Cardiac septum (tissue), 1 donor: Measurements from ENCODE around the gene ATXN1. TPM values are rescaled to one million over a fixed set of nuclear protein-coding genes. Genes with fewer than 3 reads are reported as not detected.

Experiments used
- DNase-seq: peaks from one replicate; pipeline ENCODE4 v3.0.0-alpha.2; 2020; ENCODE audit warnings: low spot score
- intact Hi-C: fragments of 100-400 bp; cut with DNase I; formaldehyde crosslinking; loops from one replicate; pipeline ENCODE4 v1.14.0; 2022
- total RNA-seq: library from RNA; stranded (reverse); fragmentation: NEBNext Ultra II Directional; extraction: Animal tissue kit (Norgen Biotek cat#: 25700); gene quantifications from one replicate; pipeline ENCODE4 v1.2.1, GENCODE V29; 2021
- donor health status: DM: no; HTN: no; CAD: no.

Gene ATXN1
- total RNA-seq, 1 donor from 2014 or later, result 40.2 TPM

- intact Hi-C loops, result no loop called here
Observed at GRCh38 chr6:16533210-16533609, 228.1 kb downstream of the ATXN1 start.

GRCh38 chr6:16527691-16528090, 233.6 kb downstream of the ATXN1 start:
- intact Hi-C loops, result no loop called here
- DNase-seq, result no peak

More at GRCh38 chr6:16533210-16533609, 228.1 kb downstream of the ATXN1 start:
- DNase-seq, result no peak

GRCh38 chr6:16524380-16524707, 236.9 kb downstream of the ATXN1 start:
- intact Hi-C loops, result no loop called here
- no peak for DNase-seq

- no peak for DNase-seq
- intact Hi-C loops, result no loop called here
Observed at GRCh38 chr6:16523606-16524379, 237.5 kb downstream of the ATXN1 start.

- no peak for DNase-seq
- intact Hi-C loops, result no loop called here
Observed at GRCh38 chr6:16522937-16523336, 238.3 kb downstream of the ATXN1 start.

- intact Hi-C loops, result no loop called here
- DNase-seq, result no peak
Observed at GRCh38 chr6:16521528-16521927, 239.7 kb downstream of the ATXN1 start.

GRCh38 chr6:16519265-16520242, 241.7 kb downstream of the ATXN1 start:
- intact Hi-C loops, result loop anchor here (10.0 kb wide), 2 partner anchors 445 to 565 kb away; no protein-coding TSS in a partner anchor
- DNase-seq, result no peak

- no peak for DNase-seq
- intact Hi-C loops, result loop anchor here (10.0 kb wide), 2 partner anchors 447 to 567 kb away; no protein-coding TSS in a partner anchor
Observed at GRCh38 chr6:16518265-16518664, 243.0 kb downstream of the ATXN1 start.

- no peak for DNase-seq
- intact Hi-C loops, result loop anchor here (5.0 to 10.0 kb wide), 3 partner anchors 248 to 571 kb away; partner anchors contain the start of gene ATXN1
Observed at GRCh38 chr6:16514249-16514648, 247.0 kb downstream of the ATXN1 start.

- intact Hi-C loops, result loop anchor here (5.0 to 10.0 kb wide), 3 partner anchors 250 to 572 kb away; partner anchors contain the start of gene ATXN1
- no peak for DNase-seq
Observed at GRCh38 chr6:16512544-16513290, 248.5 kb downstream of the ATXN1 start.

- DNase-seq, result no peak
- intact Hi-C loops, result loop anchor here (5.0 to 10.0 kb wide), 3 partner anchors 250 to 573 kb away; partner anchors contain the start of gene ATXN1
Observed at GRCh38 chr6:16511723-16512489, 249.4 kb downstream of the ATXN1 start.

GRCh38 chr6:16511040-16511660, 250.1 kb downstream of the ATXN1 start:
- intact Hi-C loops, result loop anchor here (5.0 to 10.0 kb wide), 3 partner anchors 251 to 574 kb away; partner anchors contain the start of gene ATXN1
- no peak for DNase-seq

- no peak for DNase-seq
- intact Hi-C loops, result loop anchor here (5.0 to 10.0 kb wide), 3 partner anchors 252 to 575 kb away; partner anchors contain the start of gene ATXN1
Observed at GRCh38 chr6:16510245-16510644, 251.0 kb downstream of the ATXN1 start.

- intact Hi-C loops, result loop anchor here (5.0 kb wide), 1 partner anchor 172 kb away; no protein-coding TSS in a partner anchor
- DNase-seq, result no peak
Observed at GRCh38 chr6:16508959-16509358, 252.3 kb downstream of the ATXN1 start.

GRCh38 chr6:16505711-16506357, 255.4 kb downstream of the ATXN1 start:
- intact Hi-C loops, result loop anchor here (5.0 kb wide), 1 partner anchor 169 kb away; no protein-coding TSS in a partner anchor
- DNase-seq, result no peak

- no peak for DNase-seq
- intact Hi-C loops, result loop anchor here (5.0 kb wide), 1 partner anchor 167 kb away; no protein-coding TSS in a partner anchor
Observed at GRCh38 chr6:16504609-16505008, 256.7 kb downstream of the ATXN1 start.

GRCh38 chr6:16503970-16504415, 257.3 kb downstream of the ATXN1 start:
- DNase-seq, result no peak
- intact Hi-C loops, result no loop called here
